HEK293 (cell line): ENCODE measurements around the gene RITA1.

Experiments
- CTCF ChIA-PET: fragments of 350-600 bp; formaldehyde crosslinking; extraction: SDS; loops from one replicate; lab custom pipeline; 2021; ENCODE audit warnings: antibody characterized with exemption; lab: Yijun Ruan, JAX
- POLR2A ChIA-PET: fragments of 300-600 bp; formaldehyde crosslinking; extraction: SDS; loops from one replicate; lab custom pipeline; 2020; ENCODE audit warnings: antibody characterized with exemption, inconsistent platforms; lab: Yijun Ruan, JAX
- H3K27ac ChIP-seq: fragments of 200-500 bp; sonication (Bioruptor generic); 2 replicates; pipeline ENCODE4 v1.5.1; 2014; ENCODE audit warnings: low read depth, low read length, control low read depth, inconsistent platforms; ENCODE audit errors: extremely low read depth
- H3K36me3 ChIP-seq, 2 experiments: fragments of 200-500 bp in 1 of 2; sonication (Bioruptor generic) in 1 of 2; 1 replicate in 1 of 2; 2 replicates in 1 of 2; pipeline ENCODE4 v1.5.1; 2014 to 2017; ENCODE audit warnings: inconsistent platforms in 2 of 2, low read length in 2 of 2; ENCODE audit not compliant: control insufficient read depth in 2 of 2, insufficient read depth in 1 of 2
- H3K4me1 ChIP-seq: fragments of 200-500 bp; sonication (Bioruptor generic); 2 replicates; pipeline ENCODE4 v1.5.1; 2014; ENCODE audit warnings: mild to moderate bottlenecking, low read length, inconsistent platforms; ENCODE audit not compliant: control insufficient read depth, insufficient read depth
- H3K4me3 ChIP-seq: 2 replicates; pipeline ENCODE4 v1.5.1; 2011; ENCODE audit warnings: low read depth, mild to moderate bottlenecking, control low read depth, low read length, moderate library complexity
- H3K9me3 ChIP-seq: fragments of 200-500 bp; sonication (Bioruptor generic); 2 replicates; pipeline ENCODE4 v1.5.1; 2014; ENCODE audit warnings: low read depth, low read length, inconsistent platforms; ENCODE audit not compliant: control insufficient read depth, insufficient read depth
- BCL11A ChIP-seq: fragments of 450-650 bp; formaldehyde crosslinking; IDR thresholded peaks from 2 replicates; pipeline ENCODE4 v1.5.1; 2016; ENCODE audit warnings: low read depth, missing biosample characterization, missing genetic modification characterization
- SCRT1 ChIP-seq: fragments of 450-650 bp; formaldehyde crosslinking; IDR thresholded peaks from 2 replicates; pipeline ENCODE4 v1.5.1; 2016; ENCODE audit warnings: missing biosample characterization, missing genetic modification characterization, borderline replicate concordance
- ZEB2 ChIP-seq: fragments of 450-650 bp; formaldehyde crosslinking; IDR thresholded peaks from 2 replicates; pipeline ENCODE4 v1.5.1; 2016; ENCODE audit warnings: missing biosample characterization, missing genetic modification characterization
- ZNF16 ChIP-seq: fragments of 450-650 bp; formaldehyde crosslinking; IDR thresholded peaks from 2 replicates; pipeline ENCODE4 v1.5.1; 2016; ENCODE audit warnings: low read depth, missing biosample characterization, missing genetic modification characterization
- ZNF19 ChIP-seq: fragments of 450-650 bp; formaldehyde crosslinking; IDR thresholded peaks from 2 replicates; pipeline ENCODE4; 2016; ENCODE audit warnings: missing biosample characterization, missing genetic modification characterization, low read depth
- ZNF24 ChIP-seq: fragments of 450-650 bp; formaldehyde crosslinking; IDR thresholded peaks from 2 replicates; pipeline ENCODE4 v1.5.1; 2016; ENCODE audit warnings: missing biosample characterization, missing genetic modification characterization
- ZNF354C ChIP-seq: fragments of 450-650 bp; formaldehyde crosslinking; IDR thresholded peaks from 2 replicates; pipeline ENCODE4 v1.5.1; 2016; ENCODE audit warnings: missing biosample characterization, missing genetic modification characterization, low read depth, borderline replicate concordance
- ZNF391 ChIP-seq: fragments of 450-650 bp; formaldehyde crosslinking; IDR thresholded peaks from 2 replicates; pipeline ENCODE4 v1.5.1; 2016; ENCODE audit warnings: low read depth, missing biosample characterization, missing genetic modification characterization, borderline replicate concordance
- ZNF404 ChIP-seq: fragments of 450-650 bp; formaldehyde crosslinking; IDR thresholded peaks from 2 replicates; pipeline ENCODE4 v1.5.1; 2017; ENCODE audit warnings: missing biosample characterization, missing genetic modification characterization
- ZNF473 ChIP-seq: fragments of 450-650 bp; formaldehyde crosslinking; IDR thresholded peaks from 2 replicates; pipeline ENCODE4 v1.5.1; 2017; ENCODE audit warnings: missing biosample characterization, missing genetic modification characterization
- ZNF585B ChIP-seq: fragments of 450-650 bp; formaldehyde crosslinking; IDR thresholded peaks from 2 replicates; pipeline ENCODE4 v1.5.1; 2016; ENCODE audit warnings: missing biosample characterization, missing genetic modification characterization
- ZNF621 ChIP-seq: fragments of 450-650 bp; formaldehyde crosslinking; IDR thresholded peaks from 2 replicates; pipeline ENCODE4 v1.5.1; 2017; ENCODE audit warnings: missing biosample characterization, missing genetic modification characterization
- ZNF654 ChIP-seq: fragments of 450-650 bp; formaldehyde crosslinking; IDR thresholded peaks from 2 replicates; pipeline ENCODE4 v1.5.1; 2016; ENCODE audit warnings: low read depth, missing biosample characterization, missing genetic modification characterization
- ZNF747 ChIP-seq: fragments of 450-650 bp; formaldehyde crosslinking; IDR thresholded peaks from 2 replicates; pipeline ENCODE4 v1.5.1; 2016; ENCODE audit warnings: missing biosample characterization, missing genetic modification characterization
- ZNF777 ChIP-seq: fragments of 450-650 bp; formaldehyde crosslinking; IDR thresholded peaks from 2 replicates; pipeline ENCODE4 v1.5.1; 2017; ENCODE audit warnings: missing biosample characterization, missing genetic modification characterization, borderline replicate concordance
- ZNF791 ChIP-seq: fragments of 450-650 bp; formaldehyde crosslinking; IDR thresholded peaks from 2 replicates; pipeline ENCODE4 v1.5.1; 2016; ENCODE audit warnings: missing biosample characterization, missing genetic modification characterization
- TF ChIP-seq, protein P1 (sequence below): fragments of 450-650 bp; formaldehyde crosslinking; IDR thresholded peaks from 2 replicates; pipeline ENCODE4 v1.5.1; 2016; ENCODE audit warnings: missing biosample characterization, missing genetic modification characterization, borderline replicate concordance
- TF ChIP-seq, protein P2 (sequence below): fragments of 450-650 bp; formaldehyde crosslinking; IDR thresholded peaks from 2 replicates; pipeline ENCODE4 v1.5.1; 2016; ENCODE audit warnings: missing biosample characterization, missing genetic modification characterization
- TF ChIP-seq, protein P3 (sequence below): fragments of 450-650 bp; formaldehyde crosslinking; IDR thresholded peaks from 2 replicates; pipeline ENCODE4 v1.5.1; 2016; ENCODE audit warnings: missing biosample characterization, missing genetic modification characterization
- TF ChIP-seq, protein P4 (sequence below): fragments of 450-650 bp; formaldehyde crosslinking; IDR thresholded peaks from 2 replicates; pipeline ENCODE4 v1.5.1; 2017; ENCODE audit warnings: missing biosample characterization, missing genetic modification characterization
- TF ChIP-seq, protein P5 (sequence below): fragments of 450-650 bp; formaldehyde crosslinking; IDR thresholded peaks from 2 replicates; pipeline ENCODE4 v1.5.1; 2017; ENCODE audit warnings: missing biosample characterization, mild to moderate bottlenecking, missing genetic modification characterization, moderate library complexity
- TF ChIP-seq, protein P6 (sequence below): IDR thresholded peaks from 2 replicates; pipeline ENCODE4 v1.6.1; 2011; ENCODE audit warnings: mild to moderate bottlenecking, low read depth, low read length, borderline replicate concordance

Gene RITA1

DNA sequence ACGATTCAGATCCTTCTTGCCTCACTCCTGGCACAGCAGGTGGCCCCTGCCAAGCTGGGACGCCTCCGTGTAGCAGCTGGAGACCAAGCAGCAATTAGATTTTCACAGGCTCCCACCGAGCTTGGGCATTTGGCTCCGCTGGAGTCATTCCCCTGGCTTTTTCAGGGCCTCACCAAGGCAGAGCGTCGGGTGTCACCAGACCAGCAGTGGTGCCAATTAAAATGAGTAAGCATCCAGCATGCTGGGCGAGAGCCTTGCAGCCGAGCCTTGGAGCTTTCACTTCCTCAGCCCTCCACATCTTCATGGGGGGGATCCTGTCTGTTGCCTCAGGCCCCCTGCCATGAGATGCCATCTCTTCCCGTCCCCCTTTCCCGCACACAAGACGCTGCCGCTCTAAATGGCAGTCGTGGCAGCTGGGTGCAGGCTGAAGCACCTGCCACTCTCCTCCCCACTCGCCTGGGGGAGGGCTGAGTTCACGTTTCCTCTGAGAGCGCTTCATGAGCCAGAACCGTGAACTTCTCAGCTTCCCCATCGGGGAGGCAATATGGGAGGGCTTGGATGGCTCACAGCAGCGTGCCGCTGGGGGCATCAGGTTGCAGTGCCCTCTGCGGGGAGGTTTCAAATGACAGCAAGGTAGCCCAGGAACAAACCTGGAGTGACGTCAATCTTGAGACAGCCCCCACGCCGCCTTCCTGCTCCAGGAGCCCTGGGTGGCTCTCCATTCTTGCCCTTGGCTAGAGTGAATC is 47.5 kb downstream of the RITA1 start:
- peaks cover 0 to 43% of the 10 kb centered on the region in 2 experiments; a peak in 1 of 3 replicates for H3K36me3 ChIP-seq
- no peak overlapping the region for H3K4me3 ChIP-seq
- no peaks in the 10 kb centered on the region for H3K4me1 ChIP-seq
- H3K27ac ChIP-seq, result no peak overlapping the region
- ChIA-PET POLR2A (interaction anchor here (1.2 kb wide), 1 partner anchor 11 kb away, joined by 3 read pairs; no protein-coding TSS in a partner anchor), CTCF (interaction anchor here (0.7 kb wide), 1 partner anchor 184 kb away, joined by 3 read pairs; no protein-coding TSS in a partner anchor)
- H3K9me3 ChIP-seq, result no peaks in the 10 kb centered on the region
- no peak for TF ChIP-seq ZNF16 (tag by site-specific recombination)
- no peak for TF ChIP-seq ZNF747 (tag by site-specific recombination)
- no peak for TF ChIP-seq ZNF391 (tag by site-specific recombination)
- TF ChIP-seq ZNF354C, result no peak
- no peak for TF ChIP-seq SCRT1 (tag by site-specific recombination)
- TF ChIP-seq, protein P1, sequence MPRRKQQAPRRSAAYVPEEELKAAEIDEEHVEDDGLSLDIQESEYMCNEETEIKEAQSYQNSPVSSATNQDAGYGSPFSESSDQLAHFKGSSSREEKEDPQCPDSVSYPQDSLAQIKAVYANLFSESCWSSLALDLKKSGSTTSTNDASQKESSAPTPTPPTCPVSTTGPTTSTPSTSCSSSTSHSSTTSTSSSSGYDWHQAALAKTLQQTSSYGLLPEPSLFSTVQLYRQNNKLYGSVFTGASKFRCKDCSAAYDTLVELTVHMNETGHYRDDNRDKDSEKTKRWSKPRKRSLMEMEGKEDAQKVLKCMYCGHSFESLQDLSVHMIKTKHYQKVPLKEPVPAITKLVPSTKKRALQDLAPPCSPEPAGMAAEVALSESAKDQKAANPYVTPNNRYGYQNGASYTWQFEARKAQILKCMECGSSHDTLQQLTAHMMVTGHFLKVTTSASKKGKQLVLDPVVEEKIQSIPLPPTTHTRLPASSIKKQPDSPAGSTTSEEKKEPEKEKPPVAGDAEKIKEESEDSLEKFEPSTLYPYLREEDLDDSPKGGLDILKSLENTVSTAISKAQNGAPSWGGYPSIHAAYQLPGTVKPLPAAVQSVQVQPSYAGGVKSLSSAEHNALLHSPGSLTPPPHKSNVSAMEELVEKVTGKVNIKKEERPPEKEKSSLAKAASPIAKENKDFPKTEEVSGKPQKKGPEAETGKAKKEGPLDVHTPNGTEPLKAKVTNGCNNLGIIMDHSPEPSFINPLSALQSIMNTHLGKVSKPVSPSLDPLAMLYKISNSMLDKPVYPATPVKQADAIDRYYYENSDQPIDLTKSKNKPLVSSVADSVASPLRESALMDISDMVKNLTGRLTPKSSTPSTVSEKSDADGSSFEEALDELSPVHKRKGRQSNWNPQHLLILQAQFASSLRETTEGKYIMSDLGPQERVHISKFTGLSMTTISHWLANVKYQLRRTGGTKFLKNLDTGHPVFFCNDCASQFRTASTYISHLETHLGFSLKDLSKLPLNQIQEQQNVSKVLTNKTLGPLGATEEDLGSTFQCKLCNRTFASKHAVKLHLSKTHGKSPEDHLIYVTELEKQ (tag by site-specific recombination), result peak; percentile 4; the same call in 1 of the 2 replicates
- no peak for TF ChIP-seq ZNF621
- TF ChIP-seq ZNF24 (tag by site-specific recombination), result no peak; the same call in 1 of the 2 replicates
- TF ChIP-seq ZNF791 (tag by site-specific recombination), result no peak
- TF ChIP-seq, protein P2, sequence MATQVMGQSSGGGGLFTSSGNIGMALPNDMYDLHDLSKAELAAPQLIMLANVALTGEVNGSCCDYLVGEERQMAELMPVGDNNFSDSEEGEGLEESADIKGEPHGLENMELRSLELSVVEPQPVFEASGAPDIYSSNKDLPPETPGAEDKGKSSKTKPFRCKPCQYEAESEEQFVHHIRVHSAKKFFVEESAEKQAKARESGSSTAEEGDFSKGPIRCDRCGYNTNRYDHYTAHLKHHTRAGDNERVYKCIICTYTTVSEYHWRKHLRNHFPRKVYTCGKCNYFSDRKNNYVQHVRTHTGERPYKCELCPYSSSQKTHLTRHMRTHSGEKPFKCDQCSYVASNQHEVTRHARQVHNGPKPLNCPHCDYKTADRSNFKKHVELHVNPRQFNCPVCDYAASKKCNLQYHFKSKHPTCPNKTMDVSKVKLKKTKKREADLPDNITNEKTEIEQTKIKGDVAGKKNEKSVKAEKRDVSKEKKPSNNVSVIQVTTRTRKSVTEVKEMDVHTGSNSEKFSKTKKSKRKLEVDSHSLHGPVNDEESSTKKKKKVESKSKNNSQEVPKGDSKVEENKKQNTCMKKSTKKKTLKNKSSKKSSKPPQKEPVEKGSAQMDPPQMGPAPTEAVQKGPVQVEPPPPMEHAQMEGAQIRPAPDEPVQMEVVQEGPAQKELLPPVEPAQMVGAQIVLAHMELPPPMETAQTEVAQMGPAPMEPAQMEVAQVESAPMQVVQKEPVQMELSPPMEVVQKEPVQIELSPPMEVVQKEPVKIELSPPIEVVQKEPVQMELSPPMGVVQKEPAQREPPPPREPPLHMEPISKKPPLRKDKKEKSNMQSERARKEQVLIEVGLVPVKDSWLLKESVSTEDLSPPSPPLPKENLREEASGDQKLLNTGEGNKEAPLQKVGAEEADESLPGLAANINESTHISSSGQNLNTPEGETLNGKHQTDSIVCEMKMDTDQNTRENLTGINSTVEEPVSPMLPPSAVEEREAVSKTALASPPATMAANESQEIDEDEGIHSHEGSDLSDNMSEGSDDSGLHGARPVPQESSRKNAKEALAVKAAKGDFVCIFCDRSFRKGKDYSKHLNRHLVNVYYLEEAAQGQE (tag by site-specific recombination), result no peak
- TF ChIP-seq, protein P3, sequence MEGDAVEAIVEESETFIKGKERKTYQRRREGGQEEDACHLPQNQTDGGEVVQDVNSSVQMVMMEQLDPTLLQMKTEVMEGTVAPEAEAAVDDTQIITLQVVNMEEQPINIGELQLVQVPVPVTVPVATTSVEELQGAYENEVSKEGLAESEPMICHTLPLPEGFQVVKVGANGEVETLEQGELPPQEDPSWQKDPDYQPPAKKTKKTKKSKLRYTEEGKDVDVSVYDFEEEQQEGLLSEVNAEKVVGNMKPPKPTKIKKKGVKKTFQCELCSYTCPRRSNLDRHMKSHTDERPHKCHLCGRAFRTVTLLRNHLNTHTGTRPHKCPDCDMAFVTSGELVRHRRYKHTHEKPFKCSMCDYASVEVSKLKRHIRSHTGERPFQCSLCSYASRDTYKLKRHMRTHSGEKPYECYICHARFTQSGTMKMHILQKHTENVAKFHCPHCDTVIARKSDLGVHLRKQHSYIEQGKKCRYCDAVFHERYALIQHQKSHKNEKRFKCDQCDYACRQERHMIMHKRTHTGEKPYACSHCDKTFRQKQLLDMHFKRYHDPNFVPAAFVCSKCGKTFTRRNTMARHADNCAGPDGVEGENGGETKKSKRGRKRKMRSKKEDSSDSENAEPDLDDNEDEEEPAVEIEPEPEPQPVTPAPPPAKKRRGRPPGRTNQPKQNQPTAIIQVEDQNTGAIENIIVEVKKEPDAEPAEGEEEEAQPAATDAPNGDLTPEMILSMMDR (tag by site-specific recombination), result peak; percentile 87
- TF ChIP-seq, protein P4, sequence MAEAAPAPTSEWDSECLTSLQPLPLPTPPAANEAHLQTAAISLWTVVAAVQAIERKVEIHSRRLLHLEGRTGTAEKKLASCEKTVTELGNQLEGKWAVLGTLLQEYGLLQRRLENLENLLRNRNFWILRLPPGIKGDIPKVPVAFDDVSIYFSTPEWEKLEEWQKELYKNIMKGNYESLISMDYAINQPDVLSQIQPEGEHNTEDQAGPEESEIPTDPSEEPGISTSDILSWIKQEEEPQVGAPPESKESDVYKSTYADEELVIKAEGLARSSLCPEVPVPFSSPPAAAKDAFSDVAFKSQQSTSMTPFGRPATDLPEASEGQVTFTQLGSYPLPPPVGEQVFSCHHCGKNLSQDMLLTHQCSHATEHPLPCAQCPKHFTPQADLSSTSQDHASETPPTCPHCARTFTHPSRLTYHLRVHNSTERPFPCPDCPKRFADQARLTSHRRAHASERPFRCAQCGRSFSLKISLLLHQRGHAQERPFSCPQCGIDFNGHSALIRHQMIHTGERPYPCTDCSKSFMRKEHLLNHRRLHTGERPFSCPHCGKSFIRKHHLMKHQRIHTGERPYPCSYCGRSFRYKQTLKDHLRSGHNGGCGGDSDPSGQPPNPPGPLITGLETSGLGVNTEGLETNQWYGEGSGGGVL (tag by site-specific recombination), result peak; percentile 50
- TF ChIP-seq BCL11A, result no peak; the same call in 1 of the 2 replicates
- TF ChIP-seq ZNF777 (tag by site-specific recombination), result peak; percentile 36; the same call in 1 of the 2 replicates
- no peak for TF ChIP-seq ZNF473 (tag by site-specific recombination)
- TF ChIP-seq, protein P5, sequence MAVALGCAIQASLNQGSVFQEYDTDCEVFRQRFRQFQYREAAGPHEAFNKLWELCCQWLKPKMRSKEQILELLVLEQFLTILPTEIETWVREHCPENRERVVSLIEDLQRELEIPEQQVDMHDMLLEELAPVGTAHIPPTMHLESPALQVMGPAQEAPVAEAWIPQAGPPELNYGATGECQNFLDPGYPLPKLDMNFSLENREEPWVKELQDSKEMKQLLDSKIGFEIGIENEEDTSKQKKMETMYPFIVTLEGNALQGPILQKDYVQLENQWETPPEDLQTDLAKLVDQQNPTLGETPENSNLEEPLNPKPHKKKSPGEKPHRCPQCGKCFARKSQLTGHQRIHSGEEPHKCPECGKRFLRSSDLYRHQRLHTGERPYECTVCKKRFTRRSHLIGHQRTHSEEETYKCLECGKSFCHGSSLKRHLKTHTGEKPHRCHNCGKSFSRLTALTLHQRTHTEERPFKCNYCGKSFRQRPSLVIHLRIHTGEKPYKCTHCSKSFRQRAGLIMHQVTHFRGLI (tag by site-specific recombination), result no peak
- no peak for TF ChIP-seq ZNF19 (tag by site-specific recombination)
- TF ChIP-seq, protein P6, sequence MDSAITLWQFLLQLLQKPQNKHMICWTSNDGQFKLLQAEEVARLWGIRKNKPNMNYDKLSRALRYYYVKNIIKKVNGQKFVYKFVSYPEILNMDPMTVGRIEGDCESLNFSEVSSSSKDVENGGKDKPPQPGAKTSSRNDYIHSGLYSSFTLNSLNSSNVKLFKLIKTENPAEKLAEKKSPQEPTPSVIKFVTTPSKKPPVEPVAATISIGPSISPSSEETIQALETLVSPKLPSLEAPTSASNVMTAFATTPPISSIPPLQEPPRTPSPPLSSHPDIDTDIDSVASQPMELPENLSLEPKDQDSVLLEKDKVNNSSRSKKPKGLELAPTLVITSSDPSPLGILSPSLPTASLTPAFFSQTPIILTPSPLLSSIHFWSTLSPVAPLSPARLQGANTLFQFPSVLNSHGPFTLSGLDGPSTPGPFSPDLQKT, result no peak
- TF ChIP-seq ZNF404 (tag by site-specific recombination), result no peak
- no peak for TF ChIP-seq ZNF585B (tag by site-specific recombination)
- TF ChIP-seq ZNF654 (tag by site-specific recombination), result no peak
- 0 out of 2 replicates have a peak, but pooled peaks have one; percentile 71 for TF ChIP-seq ZEB2 (tag by site-specific recombination)
